Stomach smooth muscle (tissue), 2 donors: ENCODE results near the gene HPGDS.

Experiments
- H3K27ac ChIP-seq: one replicate; pipeline ENCODE4 v1.7.0; 2013; ENCODE audit warnings: mild to moderate bottlenecking, low read length, inconsistent platforms
- H3K27me3 ChIP-seq, 2 donors: one replicate each; pipeline ENCODE4 v1.7.0; 2013; ENCODE audit warnings: low read length in 2 of 2; ENCODE audit not compliant: insufficient read depth in 2 of 2, control insufficient read depth in 1 of 2
- H3K36me3 ChIP-seq, 2 donors: one replicate each; pipeline ENCODE4 v1.7.0; 2013; ENCODE audit warnings: low read length in 2 of 2; ENCODE audit not compliant: control insufficient read depth in 2 of 2, insufficient read depth in 2 of 2
- H3K4me1 ChIP-seq: one replicate; pipeline ENCODE4 v1.7.0; 2013; ENCODE audit warnings: low read length; ENCODE audit not compliant: control insufficient read depth, insufficient read depth
- H3K4me3 ChIP-seq, 2 donors: one replicate each; pipeline ENCODE4 v1.7.0; 2013; ENCODE audit warnings: low read length in 2 of 2
- H3K9ac ChIP-seq, 2 donors: one replicate each; pipeline ENCODE4 v1.7.0; 2013; ENCODE audit warnings: low read length in 2 of 2, mild to moderate bottlenecking in 1 of 2
- H3K9me3 ChIP-seq, 2 donors: one replicate each; pipeline ENCODE4 v1.7.0; 2013; ENCODE audit warnings: low read length in 2 of 2; ENCODE audit not compliant: control insufficient read depth in 2 of 2
- donor health status: healthy.
- donor health status: Pancreatic carcinoma.

HPGDS gene

DNA sequence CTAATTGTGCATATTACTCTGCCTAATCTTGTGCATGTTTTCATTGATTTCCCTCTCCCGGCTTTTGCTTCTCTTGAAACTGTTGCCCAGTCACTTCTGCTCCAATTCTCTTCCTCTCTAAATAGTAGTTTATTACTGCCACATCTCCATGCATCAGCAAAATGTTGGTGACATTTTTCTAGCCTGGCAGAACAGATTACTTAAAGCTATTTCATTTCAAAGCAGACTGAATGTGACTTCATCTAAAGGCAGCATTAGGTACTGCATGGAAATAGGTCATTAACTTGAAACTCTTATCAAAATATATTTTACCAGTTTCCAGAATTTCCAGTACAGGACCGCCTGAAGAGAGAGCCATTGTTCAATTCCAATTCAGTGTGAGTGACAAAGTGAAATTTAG lies 52.4 kb downstream of the HPGDS start:
- H3K4me1 ChIP-seq, result no peaks in the 10 kb centered on the region
- no peaks in the 10 kb centered on the region for H3K9me3 ChIP-seq
- no peak overlapping the region for H3K4me3 ChIP-seq
- no peaks in the 10 kb centered on the region for H3K27me3 ChIP-seq
- no peak overlapping the region for H3K9ac ChIP-seq
- H3K27ac ChIP-seq, result no peak overlapping the region
- peaks cover 3 to 8% of the 10 kb centered on the region in 2 donors for H3K36me3 ChIP-seq

DNA sequence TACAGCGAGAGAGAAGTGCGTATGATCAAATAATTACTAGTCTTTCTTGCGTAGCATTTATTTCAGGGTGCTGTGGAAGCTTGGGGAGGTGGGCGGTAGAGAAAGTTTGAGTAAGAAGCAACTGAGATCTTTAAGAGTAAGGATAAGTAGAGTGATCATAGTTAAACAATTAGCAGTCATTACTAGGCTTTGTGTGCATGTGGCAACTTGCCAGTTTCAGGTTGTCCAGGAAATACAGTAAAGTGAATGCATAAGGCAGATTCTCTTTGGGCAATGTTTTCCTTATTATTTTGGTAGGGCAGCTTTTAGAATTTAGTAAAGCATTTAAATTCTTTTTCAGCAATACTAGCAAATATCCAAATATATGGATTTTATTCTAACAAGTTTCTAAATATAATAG lies 57.0 kb downstream of the HPGDS start:
- no peaks in the 10 kb centered on the region for H3K4me1 ChIP-seq
- peaks cover 8 to 26% of the 10 kb centered on the region in 2 donors for H3K36me3 ChIP-seq
- H3K9ac ChIP-seq, result no peak overlapping the region
- no peaks in the 10 kb centered on the region for H3K9me3 ChIP-seq
- no peak overlapping the region for H3K27ac ChIP-seq
- H3K27me3 ChIP-seq, result no peaks in the 10 kb centered on the region
- no peak overlapping the region for H3K4me3 ChIP-seq

GRCh38 chr4:94284889-94285288 lies 57.7 kb downstream of the HPGDS start:
- H3K27me3 ChIP-seq, result no peaks in the 10 kb centered on the region
- H3K27ac ChIP-seq, result no peak overlapping the region
- no peak overlapping the region for H3K4me3 ChIP-seq
- H3K4me1 ChIP-seq, result no peaks in the 10 kb centered on the region
- no peaks in the 10 kb centered on the region for H3K9me3 ChIP-seq
- H3K36me3 ChIP-seq, result peaks cover 6 to 23% of the 10 kb centered on the region in 2 donors
- H3K9ac ChIP-seq, result no peak overlapping the region

- Histone ChIP-seq H3K4me1 (no peaks in the 10 kb centered on the region), H3K9ac (no peak overlapping the region), H3K36me3 (peaks cover 16 to 31% of the 10 kb centered on the region in 2 donors), H3K27me3 (no peaks in the 10 kb centered on the region), H3K27ac (no peak overlapping the region), H3K9me3 (no peaks in the 10 kb centered on the region), H3K4me3 (no peak overlapping the region)
These were observed 63.9 kb downstream of the HPGDS start for GRCh38 chr4:94278781-94279180.

GRCh38 chr4:94277534-94277933 lies 65.1 kb downstream of the HPGDS start:
- Histone ChIP-seq H3K36me3 (peaks cover 19 to 23% of the 10 kb centered on the region in 2 donors), H3K4me3 (no peak overlapping the region), H3K27ac (no peak overlapping the region), H3K4me1 (no peaks in the 10 kb centered on the region), H3K9me3 (no peaks in the 10 kb centered on the region), H3K27me3 (no peaks in the 10 kb centered on the region), H3K9ac (no peak overlapping the region)

GRCh38 chr4:94276204-94276603 lies 66.4 kb downstream of the HPGDS start:
- Histone ChIP-seq H3K36me3 (peaks cover 19 to 26% of the 10 kb centered on the region in 2 donors), H3K27ac (no peak overlapping the region)

DNA sequence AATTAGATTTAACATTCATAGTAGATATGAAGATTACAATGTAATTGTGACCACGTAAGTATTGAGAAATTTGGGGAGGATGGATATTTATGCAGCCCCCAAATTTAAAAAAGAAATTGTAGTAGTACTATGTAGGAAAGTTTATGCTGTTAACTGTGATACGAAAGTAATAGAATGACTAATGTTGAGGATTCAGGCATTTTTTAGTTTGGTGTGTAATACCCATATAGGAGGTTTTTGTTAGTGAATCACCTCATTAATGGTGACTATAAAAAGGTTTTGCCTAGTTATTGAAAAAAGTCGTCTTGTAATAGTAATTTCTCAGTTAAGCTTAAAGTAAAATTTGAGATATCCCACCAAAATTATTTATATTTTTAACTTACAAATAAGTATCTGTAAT lies 67.7 kb downstream of the HPGDS start:
- Histone ChIP-seq H3K4me3 (no peak overlapping the region), H3K9me3 (no peaks in the 10 kb centered on the region), H3K9ac (no peak overlapping the region), H3K27me3 (no peaks in the 10 kb centered on the region), H3K4me1 (no peaks in the 10 kb centered on the region), H3K27ac (no peak overlapping the region), H3K36me3 (peaks cover 17 to 19% of the 10 kb centered on the region in 2 donors)

More at GRCh38 chr4:94276204-94276603, 66.4 kb downstream of the HPGDS start:
- Histone ChIP-seq H3K9me3 (no peaks in the 10 kb centered on the region), H3K27me3 (no peaks in the 10 kb centered on the region), H3K9ac (no peak overlapping the region), H3K4me3 (no peak overlapping the region), H3K4me1 (no peaks in the 10 kb centered on the region)

- no peak overlapping the region for H3K27ac ChIP-seq
- no peaks in the 10 kb centered on the region for H3K27me3 ChIP-seq
- no peaks in the 10 kb centered on the region for H3K4me1 ChIP-seq
- no peak overlapping the region for H3K4me3 ChIP-seq
- no peaks in the 10 kb centered on the region for H3K9me3 ChIP-seq
- peaks cover 7 to 8% of the 10 kb centered on the region in 2 donors for H3K36me3 ChIP-seq
- no peak overlapping the region for H3K9ac ChIP-seq
These were observed 71.4 kb downstream of the HPGDS start for GRCh38 chr4:94271248-94271647.

- no peak overlapping the region for H3K27ac ChIP-seq
- no peaks in the 10 kb centered on the region for H3K9me3 ChIP-seq
- H3K27me3 ChIP-seq, result no peaks in the 10 kb centered on the region
- no peak overlapping the region for H3K4me3 ChIP-seq
- H3K9ac ChIP-seq, result no peak overlapping the region
- H3K4me1 ChIP-seq, result no peaks in the 10 kb centered on the region
- H3K36me3 ChIP-seq, result peaks cover 0 to 3% of the 10 kb centered on the region in 2 donors
These were observed 75.6 kb downstream of the HPGDS start for GRCh38 chr4:94267037-94267436.

- Histone ChIP-seq H3K4me3 (no peak overlapping the region), H3K9me3 (no peaks in the 10 kb centered on the region), H3K27me3 (no peaks in the 10 kb centered on the region), H3K9ac (no peak overlapping the region), H3K36me3 (peaks cover 2 to 3% of the 10 kb centered on the region in 2 donors), H3K27ac (no peak overlapping the region), H3K4me1 (no peaks in the 10 kb centered on the region)
These were observed 80.2 kb downstream of the HPGDS start for GRCh38 chr4:94262163-94263016.

DNA sequence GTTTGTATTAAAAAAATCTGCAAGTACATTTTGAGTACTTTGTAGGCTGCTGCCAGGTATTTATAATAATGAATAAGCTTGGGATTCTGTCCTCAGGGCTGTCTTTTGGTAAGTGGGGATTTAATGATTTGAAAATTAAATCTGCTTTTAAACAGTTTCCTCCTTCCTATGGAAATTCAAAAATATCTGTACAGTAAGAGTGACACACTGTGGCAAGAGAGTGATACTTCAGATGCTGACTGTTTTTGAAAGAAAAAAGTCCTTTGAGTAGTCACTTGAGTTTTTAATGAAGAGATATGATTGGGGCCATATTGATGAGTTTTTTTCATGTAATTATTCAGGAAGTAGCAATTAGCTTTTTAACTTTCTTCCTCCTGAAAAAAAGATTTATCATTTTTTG lies 85.8 kb downstream of the HPGDS start:
- Histone ChIP-seq H3K4me3 (no peak overlapping the region), H3K27ac (no peak overlapping the region), H3K9ac (no peak overlapping the region), H3K27me3 (no peaks in the 10 kb centered on the region), H3K4me1 (no peaks in the 10 kb centered on the region), H3K36me3 (peaks cover 7 to 9% of the 10 kb centered on the region in 2 donors), H3K9me3 (no peaks in the 10 kb centered on the region)
